ENCODE measurements around the gene SF3B2. TPM values are rescaled to one million over a fixed set of nuclear protein-coding genes. Genes with fewer than 3 reads are reported as not detected.

Gene SF3B2
- total RNA-seq, 1 experiment from 2014 or later = 237 TPM

GRCh38 chr11:66106786-66107599, 54.8 kb downstream of the SF3B2 start:
- no peaks in the 10 kb centered on the region for H3K23me2 ChIP-seq (ENCODE audit: insufficient read length, low read depth, low read length, poor library complexity, severe bottlenecking)
- no peak overlapping the region for H3K27ac ChIP-seq (ENCODE audit: insufficient read length, low read depth, low read length)
- no peak overlapping the region for H2BK120ac ChIP-seq (ENCODE audit: low read depth, low read length, poor library complexity, severe bottlenecking)
- Mint-ChIP-seq H3K36me3 (ENCODE audit: insufficient read depth in 1 of 3, low read depth in 3 of 3) (no peaks in the 10 kb centered on the region), H3K4me1 (peaks cover 20 to 21% of the 10 kb centered on the region in 2 experiments), H3K27me3 (ENCODE audit: low read depth) (no peaks in the 10 kb centered on the region), H3K4me3 (no peak overlapping the region; a peak in 1 of 5 replicates), H3K27ac (peak overlapping the region in 1 of 3 experiments; percentile 53; a peak in 2 of 7 replicates), H3K9me3 (no peaks in the 10 kb centered on the region)
- no peak for TF ChIP-seq CTCF (conservative IDR thresholded peaks at IDR 0.05)
- no peak overlapping the region for H2BK5ac ChIP-seq (ENCODE audit: insufficient read length, low read length)
- H2BK12ac ChIP-seq (ENCODE audit: insufficient read length, low read depth, low read length) = no peak overlapping the region
- H2BK15ac ChIP-seq (ENCODE audit: low read depth, low read length) = no peak overlapping the region
- no peak overlapping the region for H4K91ac ChIP-seq (ENCODE audit: insufficient read length, low read depth, low read length)
- no peak overlapping the region for H3T11ph ChIP-seq (ENCODE audit: low read length)
- no peaks in the 10 kb centered on the region for H3K27me3 ChIP-seq (ENCODE audit: insufficient read depth, low read length)
- H2BK20ac ChIP-seq (ENCODE audit: low read depth, low read length, poor library complexity, severe bottlenecking) = no peak overlapping the region
- no peak overlapping the region for H4K8ac ChIP-seq (replicated peaks; ENCODE audit: insufficient read length, low read depth, low read length)
- no peak overlapping the region for H3K56ac ChIP-seq (ENCODE audit: insufficient read length, low read depth, low read length)
- WGBS (ENCODE audit: extremely low coverage, insufficient read length, low lambda C conversion rate) = no CpG with 5 or more reads among the region's 4 CpGs
- no peak overlapping the region for H2AFZ ChIP-seq (ENCODE audit: low read length)
- H3K4me2 ChIP-seq (ENCODE audit: insufficient read depth, insufficient read length, low read length) = no peak overlapping the region
- H3K14ac ChIP-seq (ENCODE audit: insufficient read depth, low read length) = no peak overlapping the region
- no peaks in the 10 kb centered on the region for H4K20me1 ChIP-seq (ENCODE audit: control insufficient read depth, insufficient read depth, insufficient read length)
- H4K5ac ChIP-seq (ENCODE audit: insufficient read length, low read depth, low read length) = no peak overlapping the region
- no peaks in the 10 kb centered on the region for H3K79me2 ChIP-seq (ENCODE audit: insufficient read depth, low read length)
- no peak overlapping the region for H2AK5ac ChIP-seq (ENCODE audit: insufficient read length, low read length)
- H3K23ac ChIP-seq (ENCODE audit: insufficient read length, low read depth, low read length) = no peak overlapping the region
- peaks cover 4% of the 10 kb centered on the region; the same call in 1 of the 2 replicates for H3K4me1 ChIP-seq (ENCODE audit: insufficient read depth, low read length)
- no peak for DNase-seq
- no peak overlapping the region for H3K4ac ChIP-seq (ENCODE audit: low read depth, low read length)
- no peaks in the 10 kb centered on the region for H3K79me1 ChIP-seq (ENCODE audit: insufficient read depth, low read depth, low read length, poor library complexity, severe bottlenecking)
- no peaks in the 10 kb centered on the region for H3K9me3 ChIP-seq (ENCODE audit: control insufficient read depth, low read depth, low read length)
- H3K9ac ChIP-seq (ENCODE audit: extremely low read depth, insufficient read length, low read length) = no peak overlapping the region
- H3K18ac ChIP-seq (ENCODE audit: insufficient read length, low read depth, low read length) = no peak overlapping the region
